ENCODE results near the gene NTRK3. TPM values are rescaled to one million over a fixed set of nuclear protein-coding genes. Genes with fewer than 3 reads are reported as not detected.

NTRK3 gene
- total RNA-seq, 1 experiment from 2014 or later, result not detected

GRCh38 chr15:87916208-87916607, 340.3 kb downstream of the NTRK3 start:
- in situ Hi-C loops (cut with HindIII; ENCODE audit: low pct_unique_long_range_greater_than_20kb, low sequenced_read_pairs), result no loop called here
- no peak for DNase-seq (ENCODE audit: low read depth)

- DNase-seq (ENCODE audit: low read depth), result no peak
Observed at GRCh38 chr15:87910301-87910700, 346.2 kb downstream of the NTRK3 start.

DNA sequence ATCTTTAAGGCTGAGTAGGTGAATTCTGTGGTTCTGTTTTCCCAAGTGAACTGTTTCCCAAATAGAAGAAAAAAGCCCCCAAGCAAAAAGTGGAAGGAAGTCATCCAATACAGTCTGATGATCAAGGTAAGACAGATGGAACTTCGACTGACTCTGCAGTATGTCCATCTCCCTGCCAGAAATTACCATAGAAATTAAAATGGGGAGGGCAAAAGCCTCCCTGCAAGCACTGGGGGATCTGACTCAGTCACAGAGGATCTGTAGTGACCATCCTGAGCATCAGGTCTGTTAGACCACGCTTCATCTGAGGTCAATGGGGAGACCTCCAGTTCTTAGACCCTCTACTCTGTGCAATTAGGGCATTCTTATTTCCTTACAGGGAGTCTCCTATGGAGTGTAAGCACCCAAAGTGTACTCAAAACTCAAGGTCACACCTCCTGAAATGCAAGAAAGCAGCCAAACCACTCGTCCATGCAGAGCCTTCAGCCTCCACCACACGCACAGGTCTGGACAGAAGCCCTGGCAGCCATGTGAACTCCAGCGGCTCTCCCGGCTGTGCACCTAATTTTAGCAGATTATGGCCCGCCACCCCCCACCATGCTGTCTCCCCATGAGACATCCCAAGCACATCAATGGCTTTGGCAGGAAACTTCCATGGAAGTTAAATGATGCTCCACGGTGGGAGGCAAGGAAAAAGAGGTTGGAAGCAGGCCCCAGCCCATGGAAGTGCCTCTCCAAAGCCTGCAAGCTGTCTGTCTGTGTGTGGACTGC, 348.7 kb downstream of the NTRK3 start:
- DNase-seq (ENCODE audit: low read depth), result no peak
- in situ Hi-C loops (cut with HindIII; ENCODE audit: low pct_unique_long_range_greater_than_20kb, low sequenced_read_pairs), result no loop called here

More at GRCh38 chr15:87910301-87910700, 346.2 kb downstream of the NTRK3 start:
- in situ Hi-C loops (cut with HindIII; ENCODE audit: low pct_unique_long_range_greater_than_20kb, low sequenced_read_pairs), result no loop called here

- in situ Hi-C loops (cut with HindIII; ENCODE audit: low pct_unique_long_range_greater_than_20kb, low sequenced_read_pairs), result no loop called here
- DNase-seq (ENCODE audit: low read depth), result no peak
Observed at GRCh38 chr15:87906444-87906843, 350.1 kb downstream of the NTRK3 start.

GRCh38 chr15:87902772-87903426, 353.6 kb downstream of the NTRK3 start:
- no peak for DNase-seq (ENCODE audit: low read depth)
- in situ Hi-C loops (cut with HindIII; ENCODE audit: low pct_unique_long_range_greater_than_20kb, low sequenced_read_pairs), result no loop called here

DNA sequence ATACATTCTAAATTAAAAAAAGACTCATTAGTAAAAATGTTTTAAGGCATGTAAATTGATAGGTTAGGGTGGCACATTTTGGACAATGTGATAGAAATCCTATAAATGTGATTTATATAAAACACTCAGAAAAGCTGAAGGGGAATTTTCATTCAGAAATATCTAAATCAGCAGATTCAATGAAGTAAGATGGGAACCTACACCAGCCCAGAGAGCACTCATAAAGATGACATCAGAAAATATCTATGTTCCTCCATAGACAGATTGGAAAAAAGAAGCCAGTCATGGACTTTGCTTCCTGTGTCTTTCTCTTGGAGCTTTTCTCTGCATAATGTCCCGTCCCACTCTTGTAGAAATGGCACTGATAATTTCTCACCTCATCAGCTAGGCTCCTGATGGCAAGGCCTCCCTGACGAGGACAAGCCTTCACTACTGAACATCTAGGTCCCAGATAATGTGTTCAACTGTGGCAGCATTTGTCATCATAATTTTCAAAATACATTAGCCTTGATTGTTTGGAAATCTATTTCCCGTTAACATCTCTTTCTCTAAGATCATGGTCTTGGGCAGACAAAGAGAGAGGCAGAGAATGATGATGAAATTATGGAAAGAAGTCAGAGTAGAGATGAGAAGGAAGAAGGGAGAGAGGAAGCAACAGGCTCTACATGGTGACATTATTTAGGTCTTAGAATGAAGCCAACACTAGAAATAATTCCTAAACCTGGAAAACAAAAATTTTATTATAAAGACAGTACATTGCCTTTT, 354.4 kb downstream of the NTRK3 start:
- DNase-seq (ENCODE audit: low read depth), result no peak
- in situ Hi-C loops (cut with HindIII; ENCODE audit: low pct_unique_long_range_greater_than_20kb, low sequenced_read_pairs), result no loop called here

DNA sequence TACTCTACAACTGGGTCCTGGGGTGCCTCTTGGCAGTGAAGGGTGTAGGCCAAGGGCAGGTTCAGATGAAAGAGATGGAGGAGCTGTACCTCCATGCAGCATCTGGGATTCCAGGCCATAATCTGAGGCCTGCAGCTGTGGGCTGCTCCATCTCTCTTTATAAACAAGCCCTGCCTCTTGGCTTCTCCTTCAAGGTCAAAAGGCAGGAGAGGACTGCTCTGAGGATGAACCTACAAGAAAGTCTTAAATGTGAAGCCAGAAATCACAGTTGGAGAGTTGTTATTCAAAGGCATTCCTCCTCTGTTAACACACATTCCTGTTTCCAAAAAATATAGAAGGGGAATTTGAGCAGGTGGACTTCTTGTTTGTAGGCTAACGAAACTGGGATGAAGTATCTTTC, 355.5 kb downstream of the NTRK3 start:
- in situ Hi-C loops (cut with HindIII; ENCODE audit: low pct_unique_long_range_greater_than_20kb, low sequenced_read_pairs), result no loop called here
- DNase-seq (ENCODE audit: low read depth), result no peak

DNA sequence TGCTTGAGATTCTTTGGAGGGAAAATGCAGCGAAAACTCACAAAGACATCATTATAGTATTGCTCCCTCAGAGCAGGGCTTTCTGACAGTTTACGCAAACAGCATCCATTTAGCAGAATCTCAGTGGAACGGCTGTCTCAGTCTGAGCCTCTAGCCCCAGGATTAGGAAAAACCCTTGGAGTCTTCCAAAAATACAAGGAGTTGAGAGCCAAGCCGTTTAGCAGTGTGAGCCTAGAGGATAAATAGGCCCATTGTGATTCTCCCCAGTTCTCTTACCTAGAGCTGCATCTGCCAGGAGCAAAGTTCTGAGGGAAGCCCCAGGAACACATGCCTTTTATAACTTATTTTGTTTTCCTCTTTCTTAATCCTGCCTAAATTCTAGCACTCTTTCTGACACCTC, 359.6 kb downstream of the NTRK3 start:
- in situ Hi-C loops (cut with HindIII; ENCODE audit: low pct_unique_long_range_greater_than_20kb, low sequenced_read_pairs), result no loop called here

DNA sequence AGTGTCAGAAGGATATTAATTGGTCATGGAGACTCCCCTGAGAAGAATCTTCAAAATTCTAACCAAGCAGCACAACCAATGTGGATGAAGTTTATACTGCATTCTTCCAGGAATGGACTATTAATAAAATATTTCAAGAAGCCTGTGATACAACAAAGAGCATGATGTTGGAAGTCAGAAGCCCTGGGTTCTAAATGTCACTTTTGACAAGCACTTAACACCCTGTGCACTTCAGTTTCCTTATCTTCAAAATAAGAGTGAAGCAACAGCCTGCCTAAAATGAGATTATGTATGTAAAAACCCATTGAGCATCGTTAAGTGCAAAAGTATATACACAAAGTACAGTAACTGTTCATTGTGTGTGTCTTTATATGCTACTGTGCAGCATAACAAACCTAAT, 369.4 kb downstream of the NTRK3 start:
- in situ Hi-C loops (cut with HindIII; ENCODE audit: low pct_unique_long_range_greater_than_20kb, low sequenced_read_pairs), result no loop called here
- DNase-seq (ENCODE audit: low read depth), result no peak

More for the DNA sequence above, 359.6 kb downstream of the NTRK3 start:
- no peak for DNase-seq (ENCODE audit: low read depth)

- in situ Hi-C loops (cut with HindIII; ENCODE audit: low pct_unique_long_range_greater_than_20kb, low sequenced_read_pairs), result no loop called here
- DNase-seq (ENCODE audit: low read depth), result no peak
Observed at GRCh38 chr15:87881026-87881425, 375.5 kb downstream of the NTRK3 start.

GRCh38 chr15:87877822-87878542, 378.6 kb downstream of the NTRK3 start:
- DNase-seq (ENCODE audit: low read depth), result no peak
- in situ Hi-C loops (cut with HindIII; ENCODE audit: low pct_unique_long_range_greater_than_20kb, low sequenced_read_pairs), result no loop called here

DNA sequence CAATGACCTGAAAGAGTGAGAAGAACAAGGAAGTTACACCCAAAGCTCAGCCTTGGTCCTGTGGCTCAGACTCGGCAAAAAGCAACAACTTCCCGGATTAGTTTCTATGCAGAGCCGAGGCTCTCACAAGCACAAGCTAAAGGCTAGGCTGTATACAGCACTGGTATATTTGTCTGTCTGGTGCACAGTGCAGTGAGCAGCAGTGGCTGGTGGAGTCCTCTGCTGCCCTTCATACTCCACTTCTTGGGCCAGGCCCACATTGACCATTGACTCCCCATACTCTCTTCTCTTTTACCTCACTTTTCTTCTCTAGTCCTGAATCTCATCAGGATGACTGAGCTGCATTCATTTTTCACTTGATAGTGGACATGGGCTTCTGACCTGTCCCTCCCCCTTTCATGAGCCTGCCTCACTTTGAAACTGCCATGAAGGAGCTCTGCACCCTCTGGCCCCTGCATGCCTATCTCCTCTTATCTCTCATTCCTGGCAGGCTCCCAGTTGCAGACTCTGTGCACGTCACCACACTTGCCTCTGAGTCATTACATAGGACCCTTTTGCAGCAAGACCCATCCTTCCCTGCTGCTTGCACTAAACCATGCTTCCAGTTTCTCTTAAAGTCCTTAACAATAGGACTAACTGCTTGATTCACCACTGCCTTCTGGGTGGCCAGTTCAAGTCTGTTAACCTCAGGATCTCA, 379.3 kb downstream of the NTRK3 start:
- in situ Hi-C loops (cut with HindIII; ENCODE audit: low pct_unique_long_range_greater_than_20kb, low sequenced_read_pairs), result no loop called here
- DNase-seq (ENCODE audit: low read depth), result peak; percentile 1

DNA sequence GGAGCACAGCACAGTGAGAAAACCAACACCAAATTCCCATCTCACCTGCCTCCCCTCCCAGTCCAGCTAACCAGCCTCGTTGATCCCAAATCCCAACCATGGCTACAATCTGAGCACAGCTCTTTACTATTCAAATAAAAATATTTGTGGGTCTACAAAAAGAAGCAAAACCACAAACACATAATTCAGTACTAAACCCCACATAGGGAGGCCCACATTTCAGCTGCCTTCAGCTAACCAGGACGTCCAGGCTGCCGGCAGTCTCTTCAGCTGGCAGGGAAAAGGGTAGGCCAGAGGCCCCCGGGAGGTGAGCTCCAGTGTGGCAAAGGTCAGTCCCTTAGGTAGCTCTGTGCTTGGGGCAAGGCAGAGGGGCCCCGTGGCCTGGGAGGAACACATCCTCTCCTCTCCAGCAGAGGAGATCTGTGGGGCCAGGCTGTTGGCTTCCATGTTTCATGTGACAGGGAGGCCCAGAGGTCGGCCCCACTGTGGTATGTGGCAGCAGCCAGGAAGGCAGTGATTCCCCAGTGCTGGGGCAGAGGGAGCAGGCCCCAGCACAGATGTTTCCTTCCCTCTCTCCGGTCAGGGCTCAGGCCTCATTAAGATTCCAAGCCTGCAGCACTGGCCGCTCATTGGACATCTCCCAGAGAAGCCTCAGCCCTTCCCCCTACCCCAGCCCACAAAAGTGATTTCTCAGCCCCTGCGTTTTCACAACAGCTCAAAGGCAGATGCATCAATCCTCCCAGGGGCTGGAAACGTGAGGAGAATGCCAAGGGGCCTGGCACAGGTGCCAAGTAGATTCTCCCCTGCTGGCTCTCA, 381.4 kb downstream of the NTRK3 start:
- no peak for DNase-seq (ENCODE audit: low read depth)
- in situ Hi-C loops (cut with HindIII; ENCODE audit: low pct_unique_long_range_greater_than_20kb, low sequenced_read_pairs), result no loop called here

GRCh38 chr15:87873516-87873915, 383.0 kb downstream of the NTRK3 start:
- in situ Hi-C loops (cut with HindIII; ENCODE audit: low pct_unique_long_range_greater_than_20kb, low sequenced_read_pairs), result no loop called here
- no peak for DNase-seq (ENCODE audit: low read depth)

GRCh38 chr15:87871731-87872320, 384.7 kb downstream of the NTRK3 start:
- DNase-seq (ENCODE audit: low read depth), result no peak
- in situ Hi-C loops (cut with HindIII; ENCODE audit: low pct_unique_long_range_greater_than_20kb, low sequenced_read_pairs), result no loop called here

DNA sequence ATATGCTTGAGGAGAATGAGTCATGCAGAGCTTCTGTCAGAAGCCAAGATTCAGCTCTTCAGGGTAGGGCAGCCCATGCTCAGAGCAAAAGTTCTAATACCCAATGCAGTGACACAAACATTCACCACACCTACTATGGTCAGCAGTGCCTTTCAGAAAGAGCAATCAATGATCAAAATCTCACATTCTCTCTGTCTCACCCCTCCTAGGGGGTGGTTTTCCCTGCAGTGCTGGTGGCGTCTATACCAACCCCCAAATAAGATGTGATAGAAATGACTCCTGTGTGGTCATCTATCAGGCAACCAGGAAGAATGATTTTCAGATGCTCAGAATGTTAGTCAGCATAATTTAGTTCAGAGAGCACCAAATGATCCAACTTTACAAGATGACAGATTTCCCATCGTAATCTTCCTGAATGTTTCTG, 385.3 kb downstream of the NTRK3 start:
- DNase-seq (ENCODE audit: low read depth), result no peak
- in situ Hi-C loops (cut with HindIII; ENCODE audit: low pct_unique_long_range_greater_than_20kb, low sequenced_read_pairs), result no loop called here

DNA sequence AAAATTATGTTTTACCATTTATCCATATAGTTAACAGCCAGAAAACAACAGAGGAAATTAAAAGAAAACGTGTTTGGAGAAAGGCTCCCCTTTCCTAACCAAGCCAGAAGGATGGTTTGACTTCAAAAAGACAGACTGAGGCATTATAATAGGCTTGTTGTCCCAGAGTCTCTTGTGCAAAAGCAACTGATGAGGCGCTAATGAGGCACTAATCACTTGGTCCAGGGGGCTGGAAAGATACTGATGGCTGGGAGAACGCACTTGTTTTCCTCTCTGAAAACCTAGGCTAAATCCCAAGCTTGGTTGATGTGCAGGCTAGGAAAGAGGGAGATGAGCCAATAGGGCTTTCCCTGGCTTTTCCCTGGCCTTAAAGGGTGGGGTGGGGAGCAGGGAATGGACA, 389.6 kb downstream of the NTRK3 start:
- no peak for DNase-seq (ENCODE audit: low read depth)
- in situ Hi-C loops (cut with HindIII; ENCODE audit: low pct_unique_long_range_greater_than_20kb, low sequenced_read_pairs), result no loop called here

Data from Caki2 (cell line).